GM21447 (cell line): Measurements from ENCODE around the gene RPL36A.

Source experiments
- ATAC-seq: cut with Tn5 transposase; IDR thresholded peaks from one replicate; pipeline ENCODE4 v1.9.1; 2021; ENCODE audit not compliant: unreplicated experiment

The RPL36A gene

DNA sequence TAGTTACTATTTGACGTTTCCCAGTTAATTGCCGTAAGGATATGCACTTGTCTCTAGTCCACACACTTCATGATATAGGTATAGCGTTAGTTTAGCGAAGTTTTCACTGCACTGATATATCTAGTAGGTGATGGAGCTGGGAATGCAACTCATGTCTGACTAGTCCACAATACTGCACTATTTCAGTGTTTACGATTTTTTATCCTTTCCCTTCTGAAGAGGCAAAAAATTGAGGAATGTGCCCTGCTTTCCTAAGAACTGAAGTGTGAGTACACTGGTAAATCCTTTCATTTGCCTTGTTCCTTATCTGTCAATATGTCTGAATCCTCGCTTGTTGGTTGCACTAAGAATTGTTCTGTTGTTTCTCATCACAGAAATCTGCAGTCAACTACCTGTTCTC is 1.0 kb downstream of the RPL36A start:
- no peak for ATAC-seq

DNA sequence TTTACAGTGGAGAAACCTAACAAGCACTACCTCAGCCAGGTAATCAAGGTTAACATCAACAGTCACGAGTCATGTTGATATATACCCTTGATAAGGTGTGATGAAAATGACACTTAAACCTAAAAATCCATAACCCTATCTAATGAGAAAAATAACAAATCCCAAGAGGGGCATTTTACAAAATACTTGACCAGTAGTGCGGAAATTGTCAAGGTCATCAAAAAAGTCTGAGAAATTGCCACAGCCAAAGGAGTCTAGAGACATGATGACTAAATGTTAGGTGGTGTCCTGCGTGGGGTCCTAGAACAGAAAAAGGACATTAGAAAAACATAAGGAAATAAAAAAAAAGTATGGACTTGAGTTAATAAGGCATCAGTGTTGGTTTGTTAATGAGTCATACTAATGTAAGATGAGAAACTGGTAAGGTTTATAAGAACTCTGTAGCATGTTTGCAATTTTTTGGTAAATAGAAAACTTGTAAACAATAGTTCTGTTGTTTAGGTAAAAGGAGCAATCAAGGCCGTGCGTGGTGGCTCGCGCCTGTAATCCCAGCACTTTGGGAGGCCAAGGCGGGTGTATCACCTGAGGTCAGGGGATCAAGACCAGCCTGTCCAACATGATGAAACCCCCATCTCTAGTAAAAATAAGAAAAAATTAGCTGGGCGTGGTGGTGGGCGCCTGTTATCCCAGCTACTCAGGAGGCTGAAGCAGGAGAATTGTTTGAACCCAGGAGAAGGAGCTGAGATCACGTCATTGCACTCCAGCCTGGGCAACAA is 2.9 kb downstream of the RPL36A start:
- no peak for ATAC-seq

DNA sequence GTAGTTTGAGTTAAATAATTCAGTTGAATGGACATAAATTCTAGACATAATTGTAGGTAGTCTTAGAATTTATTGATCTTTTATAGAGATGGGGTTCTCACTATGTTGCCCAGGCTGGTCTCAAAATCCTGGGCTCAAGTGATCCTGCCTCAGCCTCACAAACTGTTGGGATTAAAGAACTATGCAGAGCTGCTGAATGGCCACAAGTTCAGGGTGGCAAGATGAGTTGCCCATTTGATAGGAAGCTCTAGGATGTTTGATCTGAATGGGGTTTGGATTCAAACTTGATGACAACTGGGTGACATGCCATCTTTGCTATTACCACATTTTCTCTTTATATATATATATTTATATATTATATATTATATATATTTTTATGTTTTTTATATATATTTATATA is 3.6 kb downstream of the RPL36A start:
- no peak for ATAC-seq

GRCh38 chrX:101395789-101396188 is 5.0 kb downstream of the RPL36A start:
- ATAC-seq: no peak

DNA sequence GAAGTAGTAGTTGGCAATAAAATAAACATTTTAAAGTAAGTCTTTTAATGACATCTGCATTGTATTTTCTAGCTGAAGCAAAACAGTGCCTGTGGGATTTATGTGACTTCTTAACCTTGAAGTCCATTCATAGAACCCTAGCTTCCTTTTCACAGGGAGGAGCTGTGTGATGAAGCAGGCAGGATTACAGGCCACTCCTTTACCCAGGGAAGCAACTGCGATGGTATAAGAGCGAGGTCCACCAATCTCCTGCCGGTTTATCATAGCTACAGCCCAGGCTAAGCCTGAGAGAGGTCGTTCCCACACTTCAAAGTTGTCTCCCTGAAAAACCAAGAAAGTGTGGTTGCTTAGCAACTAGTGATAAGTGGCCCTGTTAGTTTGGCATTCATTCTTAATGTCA is 7.0 kb downstream of the RPL36A start:
- no peak for ATAC-seq

DNA sequence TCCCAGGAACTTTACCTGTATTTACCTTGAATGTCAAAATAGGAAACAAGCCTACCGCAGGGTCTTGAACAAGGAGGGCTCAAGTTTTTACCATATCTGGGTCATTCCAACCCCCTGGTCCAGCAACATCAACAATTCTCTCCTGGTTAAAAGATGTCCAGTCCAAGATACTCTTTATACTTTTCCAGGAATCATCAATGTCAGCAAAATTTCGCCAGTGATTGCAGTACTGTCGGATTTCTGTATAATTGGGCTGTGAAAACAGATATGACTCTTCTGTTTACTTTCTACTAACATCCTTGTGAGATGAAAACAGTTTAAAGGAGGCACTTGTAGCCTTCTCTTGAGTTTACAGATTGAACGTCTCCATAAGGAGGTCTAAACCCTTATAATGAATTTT is 7.9 kb downstream of the RPL36A start:
- no peak for ATAC-seq

DNA sequence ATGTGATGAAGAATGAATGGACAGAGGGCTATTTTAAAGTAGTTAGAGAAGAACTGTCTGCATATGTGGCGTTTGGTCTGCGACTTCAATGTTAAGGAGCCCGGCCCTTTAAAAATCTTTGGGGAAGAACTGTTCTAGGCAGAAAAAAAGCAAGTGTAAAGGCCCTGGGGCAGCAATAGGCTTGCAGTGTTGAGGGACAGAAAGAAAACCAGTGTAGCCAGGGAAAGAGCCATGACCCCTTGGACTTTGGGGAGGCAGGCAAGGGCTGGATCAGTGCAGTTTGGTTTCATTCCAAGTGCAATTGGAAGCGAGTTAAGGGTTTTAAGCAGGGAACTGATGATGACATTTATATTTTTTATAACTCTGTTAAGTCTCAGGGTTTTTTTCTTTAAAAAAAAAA is 9.0 kb downstream of the RPL36A start:
- ATAC-seq: no peak

GRCh38 chrX:101407167-101407747 is 16.4 kb downstream of the RPL36A start:
- ATAC-seq: no peak

DNA sequence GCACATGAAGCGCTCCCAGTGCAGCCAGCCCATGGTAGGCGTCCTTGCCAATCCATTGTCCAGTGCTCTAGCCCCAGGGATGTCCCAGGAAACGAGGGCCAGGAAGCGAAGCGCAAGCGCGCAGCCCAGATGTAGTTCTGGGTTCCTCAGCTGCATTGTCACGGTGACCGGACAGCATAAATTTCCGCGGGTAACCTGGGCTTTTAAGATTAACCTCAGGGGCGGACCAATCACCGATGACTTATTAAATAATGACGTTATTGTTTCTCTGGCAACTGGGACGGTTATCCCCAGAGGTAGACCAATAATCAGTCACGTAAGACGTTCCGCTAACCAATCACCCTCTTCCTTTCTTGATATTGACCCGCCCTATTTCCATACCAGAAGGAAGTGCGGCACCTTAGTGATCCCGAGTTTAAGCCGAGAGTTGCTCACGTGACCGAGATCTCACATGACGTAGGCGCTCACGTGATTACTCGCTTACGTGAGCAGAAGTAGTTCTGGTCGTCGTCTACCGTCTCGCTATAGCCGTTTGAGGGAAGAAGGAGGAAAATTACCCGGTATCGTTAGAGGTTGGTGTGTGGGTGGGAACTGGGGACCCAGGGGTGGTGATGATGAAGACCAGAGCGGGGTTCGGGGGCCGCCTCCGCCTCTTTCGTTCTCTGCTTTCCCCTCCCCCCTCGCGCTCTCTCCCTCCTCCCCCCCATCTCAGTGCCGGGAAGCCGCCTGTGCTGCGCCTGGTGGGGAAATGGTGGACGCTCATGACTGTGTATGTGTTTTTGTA is 17.1 kb downstream of the RPL36A start, which contains the start of the genes GLA and HNRNPH2:
GLA (minus strand) TSS at position 178 of the 784 bp plus-strand sequence; CDS start at position 156, 22 bp downstream.
HNRNPH2 (plus strand) TSS at position 475 of the 784 bp plus-strand sequence. CDS start 3,767 bp downstream, outside the sequence.
- peak; percentile 94 for ATAC-seq

GRCh38 chrX:101408532-101408841 is 17.7 kb downstream of the RPL36A start:
- no peak for ATAC-seq

DNA sequence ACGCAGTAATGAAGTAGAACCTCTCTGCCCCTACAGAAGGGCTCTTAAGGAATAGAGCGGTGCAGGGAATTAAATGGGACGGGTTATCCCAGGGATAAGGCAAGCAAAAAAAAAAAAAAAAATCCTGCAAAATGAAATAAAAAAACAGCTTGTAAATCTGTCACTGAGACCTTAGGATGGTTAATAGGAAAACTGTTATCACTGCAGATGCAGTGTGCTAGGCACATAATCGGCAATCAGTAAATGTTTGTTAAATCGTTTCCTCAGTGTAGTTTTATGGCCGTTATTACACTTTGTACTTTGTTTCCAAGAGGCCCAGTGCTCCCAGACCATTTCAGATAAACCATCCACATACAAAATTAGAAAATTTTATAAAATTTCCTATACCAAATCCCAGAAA is 18.2 kb downstream of the RPL36A start:
- ATAC-seq: no peak

DNA sequence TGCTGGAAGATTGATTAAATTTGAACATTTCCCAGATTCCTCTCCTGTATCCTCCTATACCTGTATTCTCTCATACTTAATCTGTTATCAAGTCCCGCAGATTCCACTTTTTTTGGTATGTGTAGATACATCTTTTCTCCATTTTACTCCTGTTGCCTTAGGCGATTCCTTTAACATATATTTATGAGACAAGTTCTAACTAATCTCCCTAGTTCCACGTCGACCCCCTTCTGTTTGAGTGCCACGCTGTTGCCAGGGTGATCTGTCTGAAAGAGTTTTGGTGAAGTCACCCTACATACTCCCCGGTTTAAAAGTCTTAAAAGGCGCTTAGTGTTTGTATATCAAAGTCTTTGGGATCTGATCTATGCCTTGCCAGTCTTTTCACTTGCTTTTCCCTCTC is 19.6 kb downstream of the RPL36A start:
- ATAC-seq: no peak

GRCh38 chrX:101411984-101412383 is 21.2 kb downstream of the RPL36A start:
- ATAC-seq: no peak

DNA sequence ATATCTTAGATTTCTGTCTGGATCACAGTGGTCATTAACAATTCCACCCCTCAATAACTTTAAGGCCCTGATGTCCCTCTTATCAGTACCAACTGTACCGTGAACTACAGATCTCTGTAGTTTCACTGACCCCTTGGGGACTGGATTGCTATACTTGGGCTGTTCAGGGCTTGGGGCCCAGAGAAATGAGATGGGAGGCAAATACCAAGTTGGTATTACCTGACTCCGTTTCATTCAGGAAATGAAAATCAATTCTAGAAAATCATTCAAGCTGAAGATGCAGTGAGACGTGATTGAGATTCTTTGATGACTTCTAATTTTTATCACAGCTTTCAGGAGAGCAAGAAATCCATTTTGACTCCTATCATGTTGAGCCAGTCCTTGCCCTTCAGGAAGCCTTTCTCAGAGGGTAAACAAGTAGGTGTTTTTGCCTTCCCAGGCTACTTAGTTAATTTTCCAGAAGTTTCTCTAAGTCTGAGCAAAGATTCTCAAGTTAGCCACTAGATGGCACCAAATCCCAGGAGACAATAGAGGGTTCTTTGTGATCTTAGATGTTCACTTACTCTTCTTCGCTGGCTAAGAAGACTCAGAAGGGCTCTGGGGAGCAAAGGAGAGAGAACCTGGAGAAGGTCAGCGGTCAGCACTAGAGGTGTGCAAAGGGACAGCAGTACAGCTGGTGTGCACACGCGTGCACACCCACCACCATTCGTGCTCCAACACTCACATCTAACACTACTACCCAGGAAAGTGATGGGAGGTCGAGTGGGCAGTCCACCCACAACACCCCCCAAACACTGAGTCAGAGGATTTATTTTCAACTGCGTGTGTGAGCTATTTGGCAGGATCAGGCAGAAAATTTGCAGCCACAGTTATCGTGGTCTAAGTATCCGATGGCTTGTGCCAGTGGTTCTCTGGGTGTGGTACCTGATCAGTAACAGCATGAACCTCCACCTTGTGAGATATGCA is 24.7 kb downstream of the RPL36A start:
- peak; percentile 61 for ATAC-seq

DNA sequence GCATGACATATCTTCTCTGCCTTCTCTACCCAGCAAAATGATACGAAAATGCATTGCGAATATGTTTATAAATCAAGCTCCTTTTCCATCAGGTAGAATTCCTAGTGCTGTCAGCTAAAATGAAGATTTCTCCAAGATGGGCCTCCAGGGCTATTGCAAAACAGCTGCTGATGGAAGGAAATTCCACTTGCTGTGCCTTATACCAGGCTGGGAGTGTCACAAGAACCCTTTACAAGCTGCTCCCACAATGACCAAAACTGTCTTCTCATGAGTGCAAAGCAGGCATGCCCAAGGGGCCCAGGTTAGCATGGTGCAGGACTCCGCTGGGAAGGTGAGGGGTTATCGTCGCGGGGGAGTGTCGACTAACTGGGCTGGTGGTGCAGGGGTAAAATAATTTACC is 25.9 kb downstream of the RPL36A start:
- no peak for ATAC-seq

DNA sequence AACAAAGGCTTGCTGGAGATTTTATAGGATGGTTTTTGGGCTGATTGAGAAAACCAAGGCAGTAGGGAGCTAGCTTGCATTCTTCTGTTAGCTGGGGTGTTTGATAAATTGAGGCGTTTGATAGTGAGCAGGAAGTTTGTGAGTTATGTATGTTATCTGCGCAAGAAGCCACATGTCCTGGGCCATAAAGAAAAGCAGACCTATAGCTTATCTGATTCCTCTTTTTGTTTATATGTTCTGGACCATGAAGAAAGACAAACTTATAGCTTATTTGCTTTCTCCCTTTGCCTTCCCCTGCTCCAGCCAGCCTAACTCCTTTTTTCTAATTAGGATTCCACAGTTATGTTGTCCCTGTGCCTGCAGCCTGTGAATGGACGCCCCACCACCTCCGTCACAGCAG is 26.4 kb downstream of the RPL36A start:
- no peak for ATAC-seq

DNA sequence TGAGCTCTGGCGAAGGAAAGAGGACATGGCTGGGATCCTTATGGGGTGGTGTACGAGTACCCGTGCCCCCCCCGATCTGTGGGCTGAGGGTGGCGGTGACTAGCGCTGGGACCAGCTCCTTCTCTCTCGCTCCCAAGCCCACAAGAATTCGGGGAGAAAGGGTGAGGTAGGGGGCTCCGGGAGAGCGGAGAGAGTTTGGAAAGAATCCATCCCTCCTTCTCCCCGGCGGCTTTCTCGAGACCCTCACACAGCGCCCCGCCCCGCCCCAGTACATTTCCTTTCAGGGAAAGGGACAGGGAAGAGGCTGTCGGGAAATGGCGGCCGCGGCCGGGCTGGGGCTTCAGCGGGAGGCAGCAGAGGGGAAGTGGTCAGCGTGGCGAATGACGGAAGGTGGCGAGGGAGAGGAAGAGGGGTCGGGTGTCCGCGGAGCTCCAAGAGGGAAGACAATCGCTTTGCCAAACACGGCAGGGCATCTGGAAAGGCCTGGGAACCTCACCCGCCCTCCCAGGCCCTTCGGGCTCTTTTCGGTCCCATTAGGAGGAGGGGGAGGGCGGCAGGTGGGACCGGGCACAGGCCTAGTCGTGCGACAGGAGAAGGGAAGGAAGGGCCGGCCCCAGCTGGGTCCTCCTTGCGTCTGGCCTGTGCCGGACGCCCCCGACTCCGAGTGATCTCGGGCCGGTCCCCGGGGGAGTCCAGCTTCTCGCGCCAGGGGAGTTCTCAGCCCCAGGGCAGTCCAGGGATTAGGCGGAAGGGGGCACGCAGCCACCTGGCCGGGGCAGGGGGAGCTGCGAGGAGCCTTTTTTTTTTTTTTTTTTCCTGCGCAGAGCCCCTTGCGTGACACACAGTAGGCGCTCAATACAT is 27.4 kb downstream of the RPL36A start:
- ATAC-seq: peak; percentile 50

- no peak for ATAC-seq
Observed at GRCh38 chrX:101419489-101419888, 28.7 kb downstream of the RPL36A start.

DNA sequence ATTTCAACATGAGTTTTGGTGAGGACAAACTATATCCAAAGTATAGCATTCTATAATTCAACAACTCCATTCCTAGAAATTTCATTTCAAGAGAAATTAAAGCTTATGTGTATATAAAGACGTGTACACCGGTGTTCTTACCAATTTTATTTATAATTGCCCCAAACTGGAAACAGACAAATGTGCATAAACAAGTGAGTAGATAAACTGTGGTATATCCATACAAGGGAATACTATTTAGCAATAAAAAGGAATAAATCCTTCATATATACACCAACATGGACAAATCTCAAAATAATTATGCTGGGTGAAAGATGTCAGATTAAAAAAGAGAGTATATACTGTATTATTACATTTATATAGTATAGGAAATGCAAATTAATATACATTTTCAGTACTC is 37.1 kb downstream of the RPL36A start:
- ATAC-seq: no peak

- no peak for ATAC-seq
Observed at GRCh38 chrX:101429934-101430333, 39.1 kb downstream of the RPL36A start.
